Osteocyte (in vitro differentiated cells): ENCODE results near the gene C16orf96. TPM values are rescaled to one million over a fixed set of nuclear protein-coding genes. Genes with fewer than 3 reads are reported as not detected.

Experiments
- DNase-seq: peaks from one replicate; pipeline ENCODE4 v3.0.0; 2021; ENCODE audit warnings: mixed read lengths; ENCODE audit not compliant: unreplicated experiment; ENCODE audit errors: extremely low spot score
- H3K27ac Mint-ChIP-seq: one replicate; pipeline ENCODE4 v1.8.0; 2021; ENCODE audit warnings: mild to moderate bottlenecking, mixed read lengths; ENCODE audit not compliant: unreplicated experiment
- H3K27me3 Mint-ChIP-seq: one replicate; pipeline ENCODE4 v1.8.0; 2021; ENCODE audit warnings: mixed read lengths; ENCODE audit not compliant: unreplicated experiment
- H3K36me3 Mint-ChIP-seq: one replicate; pipeline ENCODE4 v1.8.0; 2021; ENCODE audit warnings: mixed read lengths; ENCODE audit not compliant: unreplicated experiment
- H3K4me1 Mint-ChIP-seq: one replicate; pipeline ENCODE4 v1.8.0; 2021; ENCODE audit warnings: mixed read lengths; ENCODE audit not compliant: unreplicated experiment
- H3K4me3 Mint-ChIP-seq: one replicate; pipeline ENCODE4 v1.8.0; 2021; ENCODE audit warnings: mild to moderate bottlenecking, moderate library complexity, mixed read lengths; ENCODE audit not compliant: unreplicated experiment
- H3K9me3 Mint-ChIP-seq: one replicate; pipeline ENCODE4 v1.8.0; 2021; ENCODE audit warnings: mixed read lengths; ENCODE audit not compliant: unreplicated experiment
- total RNA-seq: library from RNA; stranded (reverse); gene quantifications from 2 replicates; pipeline ENCODE4 v1.2.1, GENCODE V29; 2021
- TF ChIP-seq, protein P1 (sequence below): fragments of 200-600 bp; sonication (generic); IDR thresholded peaks from 2 replicates; pipeline ENCODE4 v1.5.0; 2021; ENCODE audit warnings: antibody characterized with exemption, mild to moderate bottlenecking, moderate library complexity

The C16orf96 gene
- total RNA-seq, 1 donor from 2014 or later, result 0.08 TPM

GRCh38 chr16:4609200-4610010 is 53.3 kb downstream of the C16orf96 start:
- Mint-ChIP-seq H3K4me1 (peaks cover 19% of the 10 kb centered on the region), H3K36me3 (no peaks in the 10 kb centered on the region), H3K27me3 (no peaks in the 10 kb centered on the region), H3K4me3 (no peak overlapping the region), H3K9me3 (no peaks in the 10 kb centered on the region), H3K27ac (no peak overlapping the region)
- DNase-seq, result no peak
- TF ChIP-seq, protein P1, sequence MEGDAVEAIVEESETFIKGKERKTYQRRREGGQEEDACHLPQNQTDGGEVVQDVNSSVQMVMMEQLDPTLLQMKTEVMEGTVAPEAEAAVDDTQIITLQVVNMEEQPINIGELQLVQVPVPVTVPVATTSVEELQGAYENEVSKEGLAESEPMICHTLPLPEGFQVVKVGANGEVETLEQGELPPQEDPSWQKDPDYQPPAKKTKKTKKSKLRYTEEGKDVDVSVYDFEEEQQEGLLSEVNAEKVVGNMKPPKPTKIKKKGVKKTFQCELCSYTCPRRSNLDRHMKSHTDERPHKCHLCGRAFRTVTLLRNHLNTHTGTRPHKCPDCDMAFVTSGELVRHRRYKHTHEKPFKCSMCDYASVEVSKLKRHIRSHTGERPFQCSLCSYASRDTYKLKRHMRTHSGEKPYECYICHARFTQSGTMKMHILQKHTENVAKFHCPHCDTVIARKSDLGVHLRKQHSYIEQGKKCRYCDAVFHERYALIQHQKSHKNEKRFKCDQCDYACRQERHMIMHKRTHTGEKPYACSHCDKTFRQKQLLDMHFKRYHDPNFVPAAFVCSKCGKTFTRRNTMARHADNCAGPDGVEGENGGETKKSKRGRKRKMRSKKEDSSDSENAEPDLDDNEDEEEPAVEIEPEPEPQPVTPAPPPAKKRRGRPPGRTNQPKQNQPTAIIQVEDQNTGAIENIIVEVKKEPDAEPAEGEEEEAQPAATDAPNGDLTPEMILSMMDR, result no peak

- H3K4me3 Mint-ChIP-seq, result no peak overlapping the region
- H3K36me3 Mint-ChIP-seq, result no peaks in the 10 kb centered on the region
- TF ChIP-seq, protein P1, result no peak
- no peak overlapping the region for H3K27ac Mint-ChIP-seq
- H3K4me1 Mint-ChIP-seq, result peaks cover 19% of the 10 kb centered on the region
- H3K27me3 Mint-ChIP-seq, result no peaks in the 10 kb centered on the region
- DNase-seq, result no peak
- no peaks in the 10 kb centered on the region for H3K9me3 Mint-ChIP-seq
Measured at GRCh38 chr16:4610011-4611005, 54.2 kb downstream of the C16orf96 start.

DNA sequence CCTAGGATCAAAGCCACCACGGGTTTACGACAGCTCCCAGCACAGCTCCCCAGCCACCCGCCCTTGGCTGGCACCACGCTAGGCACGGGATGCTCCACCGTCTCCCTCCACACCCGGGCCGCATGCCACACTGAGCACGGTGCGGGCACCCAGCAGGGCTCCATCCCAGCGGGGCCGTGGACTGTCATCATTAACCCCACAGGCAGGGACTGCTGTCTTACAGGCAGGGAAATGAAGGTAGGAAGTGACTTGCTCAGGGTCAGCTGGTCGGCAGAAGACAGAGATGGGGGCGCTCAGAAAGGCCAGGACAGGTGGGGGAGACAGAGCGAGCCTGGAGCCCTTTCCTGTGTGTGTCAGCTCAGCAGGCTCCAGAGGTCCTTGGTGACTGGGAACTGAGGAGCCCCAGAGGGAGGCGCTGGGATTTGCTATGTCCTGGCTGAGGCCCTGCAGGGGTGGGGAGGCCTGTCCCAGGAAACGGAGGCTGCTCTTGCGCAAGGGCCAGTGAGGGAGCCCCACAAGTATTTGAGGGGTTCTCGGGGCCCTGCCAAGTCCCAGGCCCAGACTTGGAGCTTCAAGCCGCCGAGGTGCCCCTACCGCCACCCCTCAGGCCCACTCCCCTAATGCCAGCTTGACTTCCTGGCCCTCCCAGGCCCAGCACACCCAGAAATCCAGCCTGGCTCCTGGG is 55.3 kb downstream of the C16orf96 start:
- H3K27ac Mint-ChIP-seq, result no peak overlapping the region
- no peaks in the 10 kb centered on the region for H3K9me3 Mint-ChIP-seq
- TF ChIP-seq, protein P1, result no peak
- DNase-seq, result no peak
- H3K36me3 Mint-ChIP-seq, result no peaks in the 10 kb centered on the region
- peaks cover 25% of the 10 kb centered on the region for H3K4me1 Mint-ChIP-seq
- H3K4me3 Mint-ChIP-seq, result no peak overlapping the region
- no peaks in the 10 kb centered on the region for H3K27me3 Mint-ChIP-seq

DNA sequence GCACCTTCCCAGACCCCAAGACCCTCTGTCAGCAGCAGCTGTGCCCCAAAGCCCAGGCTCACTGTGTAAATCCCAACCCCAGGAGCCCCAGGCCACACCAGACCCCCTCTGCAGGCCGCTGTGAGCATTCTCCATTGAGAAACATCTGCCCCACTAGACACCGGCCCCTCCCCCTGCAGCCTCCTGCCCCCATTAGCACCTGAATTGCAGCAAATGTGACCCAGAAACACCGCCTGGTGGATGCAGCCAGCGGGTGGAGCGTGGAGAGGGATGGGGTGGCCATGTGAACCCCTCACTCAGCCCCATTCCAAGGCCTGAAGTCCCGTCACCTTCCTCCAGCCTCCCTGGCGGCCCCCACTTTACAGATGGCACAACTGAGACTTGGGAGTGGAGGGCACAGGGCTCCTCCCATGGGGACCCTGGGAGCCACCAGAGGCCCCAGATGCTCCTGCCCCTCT is 56.4 kb downstream of the C16orf96 start:
- Mint-ChIP-seq H3K9me3 (no peaks in the 10 kb centered on the region), H3K4me1 (peaks cover 34% of the 10 kb centered on the region), H3K27me3 (no peaks in the 10 kb centered on the region), H3K27ac (no peak overlapping the region), H3K36me3 (no peaks in the 10 kb centered on the region), H3K4me3 (no peak overlapping the region)
- TF ChIP-seq, protein P1, result no peak
- no peak for DNase-seq
